GM23338 (cell line): ENCODE results near the gene HGS. TPM values are rescaled to one million over a fixed set of nuclear protein-coding genes. Genes with fewer than 3 reads are reported as not detected.
A peak's percentile ranks its signal among the peaks of the same experiment; 100 is the strongest.

Experiments
- ATAC-seq: fragments of 200-7000 bp; cut with Tn5 transposase; 3 replicates; pipeline ENCODE4 v1.9.1; 2020
- DNase-seq: peaks from one replicate; pipeline ENCODE4 v3.0.0-alpha.2; 2015; ENCODE audit warnings: low spot score
- H2AFZ ChIP-seq: fragments of 200-600 bp; sonication (generic); 2 replicates; pipeline ENCODE4 v1.8.0; 2016; ENCODE audit warnings: antibody characterized with exemption, mild to moderate bottlenecking, moderate library complexity
- H3F3A ChIP-seq: fragments of 200-600 bp; sonication (generic); replicated peaks from 2 replicates; pipeline ENCODE4 v1.8.0; 2017; ENCODE audit warnings: antibody characterized with exemption, mixed run types, low read depth
- H3K27ac ChIP-seq: fragments of 200-600 bp; sonication (generic); 2 replicates; pipeline ENCODE4 v1.6.1; 2016; ENCODE audit warnings: low read depth
- H3K27me3 ChIP-seq: fragments of 200-600 bp; sonication (generic); 2 replicates; pipeline ENCODE4 v1.8.0; 2016; ENCODE audit warnings: mild to moderate bottlenecking, mixed run types, moderate library complexity; ENCODE audit not compliant: insufficient read depth
- H3K36me3 ChIP-seq: fragments of 200-600 bp; sonication (generic); 2 replicates; pipeline ENCODE4 v1.8.0; 2016; ENCODE audit warnings: mild to moderate bottlenecking; ENCODE audit not compliant: insufficient read depth
- H3K4me1 ChIP-seq: fragments of 200-600 bp; sonication (generic); 2 replicates; pipeline ENCODE4 v1.8.0; 2016; ENCODE audit warnings: mild to moderate bottlenecking, moderate library complexity; ENCODE audit not compliant: insufficient read depth
- H3K4me2 ChIP-seq: fragments of 200-600 bp; sonication (generic); 2 replicates; pipeline ENCODE4 v1.7.1; 2017; ENCODE audit warnings: mixed run types
- H3K4me3 ChIP-seq: fragments of 200-600 bp; sonication (generic); 2 replicates; pipeline ENCODE4 v1.6.1; 2016; ENCODE audit warnings: mixed run types
- H3K79me2 ChIP-seq: fragments of 200-600 bp; sonication (generic); replicated peaks from 2 replicates; pipeline ENCODE4 v1.8.0; 2017; ENCODE audit warnings: mild to moderate bottlenecking; ENCODE audit not compliant: insufficient read depth
- H3K9me2 ChIP-seq: fragments of 200-600 bp; sonication (generic); 2 replicates; pipeline ENCODE4 v1.8.0; 2017; ENCODE audit not compliant: insufficient read depth
- H4K20me1 ChIP-seq: fragments of 200-600 bp; sonication (generic); replicated peaks from 2 replicates; pipeline ENCODE4 v1.8.0; 2017; ENCODE audit warnings: mild to moderate bottlenecking; ENCODE audit not compliant: insufficient read depth
- H3K27ac Mint-ChIP-seq: 2 replicates; pipeline ENCODE4 v1.8.0; 2020; ENCODE audit warnings: inconsistent platforms, mild to moderate bottlenecking, moderate library complexity, mixed read lengths
- H3K27me3 Mint-ChIP-seq: 3 replicates; pipeline ENCODE4 v1.8.0; 2022; ENCODE audit warnings: low read depth, mild to moderate bottlenecking, moderate library complexity, mixed read lengths, inconsistent platforms; ENCODE audit not compliant: insufficient read depth, poor library complexity
- H3K36me3 Mint-ChIP-seq: 3 replicates; pipeline ENCODE4 v1.8.0; 2021; ENCODE audit warnings: low read depth, mild to moderate bottlenecking, inconsistent platforms, moderate library complexity, mixed read lengths
- H3K4me1 Mint-ChIP-seq: 3 replicates; pipeline ENCODE4 v1.8.0; 2020; ENCODE audit warnings: mild to moderate bottlenecking, inconsistent platforms, mixed read lengths
- H3K4me3 Mint-ChIP-seq: 3 replicates; pipeline ENCODE4 v1.8.0; 2021; ENCODE audit warnings: moderate library complexity, mild to moderate bottlenecking, inconsistent platforms, mixed read lengths
- H3K9me3 Mint-ChIP-seq: 3 replicates; pipeline ENCODE4 v1.8.0; 2020; ENCODE audit warnings: moderate library complexity, mild to moderate bottlenecking, inconsistent platforms, mixed read lengths
- CREB1 ChIP-seq: fragments of 250-450 bp; sonication (Bioruptor Pico); IDR thresholded peaks from 2 replicates; pipeline ENCODE4 v1.5.0; 2020; ENCODE audit warnings: low read depth, mild to moderate bottlenecking, moderate library complexity
- EZH2phosphoT487 ChIP-seq: fragments of 200-600 bp; sonication (generic); IDR thresholded peaks from one replicate; pipeline ENCODE4 v1.8.1; 2018; ENCODE audit warnings: antibody characterized with exemption; ENCODE audit not compliant: unreplicated experiment
- JUNB ChIP-seq: IDR thresholded peaks from one replicate; pipeline ENCODE4 v1.6.1; 2016; ENCODE audit warnings: antibody characterized with exemption; ENCODE audit not compliant: unreplicated experiment
- NANOG ChIP-seq: IDR thresholded peaks from 2 replicates; pipeline ENCODE4 v1.6.1; 2016; ENCODE audit warnings: antibody characterized with exemption, borderline replicate concordance
- POLR2AphosphoS5 ChIP-seq: IDR thresholded peaks from 2 replicates; pipeline ENCODE4 v1.6.1; 2016; ENCODE audit warnings: antibody characterized with exemption, low read depth
- STAT1 ChIP-seq: IDR thresholded peaks from one replicate; pipeline ENCODE4 v1.6.1; 2016; ENCODE audit warnings: antibody characterized with exemption; ENCODE audit not compliant: unreplicated experiment
- ZNF114 ChIP-seq: fragments of 250-450 bp; sonication (Bioruptor Pico); IDR thresholded peaks from 2 replicates; pipeline ENCODE4 v1.5.0; 2020; ENCODE audit warnings: mild to moderate bottlenecking, moderate library complexity
- ZNF331 ChIP-seq: fragments of 250-450 bp; sonication (Bioruptor Pico); IDR thresholded peaks from 2 replicates; pipeline ENCODE4 v1.5.0; 2020; ENCODE audit warnings: low read depth, mild to moderate bottlenecking, moderate library complexity
- polyA plus RNA-seq: library from polyadenylated mRNA; unstranded; fragments of >200 nt; fragmentation: Nextera tagmentation; extraction: Ambion mirVana; gene quantifications from 2 replicates; pipeline ENCODE4 v1.2.1, GENCODE V29; 2016
- total RNA-seq: library from RNA; depleted of rRNA; stranded (reverse); fragments of >200 nt; shearing (Covaris generic); gene quantifications from 2 replicates; pipeline ENCODE4 v1.2.3, GENCODE V29; 2014
- TF ChIP-seq, protein P1 (sequence below), 2 experiments: fragments of 200-600 bp in 1 of 2; sonication (generic) in 1 of 2; conservative IDR thresholded peaks; 2 replicates each; pipeline versions ENCODE4 v1.5.1 to v1.6.1; 2016 to 2017; ENCODE audit warnings: antibody characterized with exemption in 2 of 2, low read depth in 2 of 2, mild to moderate bottlenecking in 2 of 2, moderate library complexity in 1 of 2
- TF ChIP-seq, protein P2 (sequence below): IDR thresholded peaks from one replicate; pipeline ENCODE4 v1.6.1; 2018; ENCODE audit warnings: antibody characterized with exemption; ENCODE audit not compliant: unreplicated experiment
- TF ChIP-seq, protein P3 (sequence below): IDR thresholded peaks from 2 replicates; pipeline ENCODE4 v1.6.1; 2016; ENCODE audit warnings: antibody characterized with exemption

HGS gene
- total and polyA plus RNA-seq, 2 experiments from 2014 or later: 59.0 to 90.2 TPM

DNA sequence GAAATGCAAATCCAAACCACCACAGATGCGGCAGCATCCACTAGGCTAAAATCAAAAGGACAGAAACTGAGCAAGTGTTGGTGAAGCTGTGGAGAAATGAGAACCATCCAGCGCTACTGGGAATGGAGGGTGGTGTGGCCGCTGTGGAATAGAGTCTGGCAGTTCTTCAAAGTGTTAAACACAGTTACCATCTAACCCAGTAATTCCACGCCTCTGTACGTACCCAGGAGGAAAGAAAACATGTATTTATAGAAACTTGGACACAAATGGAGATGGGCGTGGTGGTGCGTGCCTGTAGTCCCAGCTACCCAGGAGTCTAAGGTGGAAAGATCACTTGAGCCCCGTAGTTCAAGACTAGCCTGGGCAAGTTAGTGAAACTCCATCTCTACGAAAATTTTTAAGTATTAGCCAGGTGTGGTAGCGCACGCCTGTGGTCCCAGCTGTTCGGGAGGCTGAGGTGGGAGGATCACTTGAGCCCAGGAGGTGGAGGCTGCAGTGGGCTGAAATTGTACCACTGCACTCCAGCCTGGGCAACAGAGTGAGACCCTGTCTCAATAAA lies 39.9 kb downstream of the HGS start:
- ATAC-seq (no peak), DNase-seq (no peak)
- peaks cover 5% of the 10 kb centered on the region; the same call in 2 of the 3 replicates for H3K36me3 Mint-ChIP-seq
- H2AFZ ChIP-seq: no peak overlapping the region
- no peaks in the 10 kb centered on the region for H3K27me3 ChIP-seq
- no peaks in the 10 kb centered on the region; the same call in 2 of the 3 replicates for H3K9me3 Mint-ChIP-seq
- H3K4me2 ChIP-seq: no peak overlapping the region
- peaks cover 6% of the 10 kb centered on the region; the same call in 1 of the 2 replicates for H3K4me1 ChIP-seq
- peaks cover 17% of the 10 kb centered on the region; the same call in 1 of the 2 replicates for H3F3A ChIP-seq
- H3K36me3 ChIP-seq: no peaks in the 10 kb centered on the region
- no peak overlapping the region for H3K4me3 Mint-ChIP-seq
- H3K79me2 ChIP-seq: no peaks in the 10 kb centered on the region
- peaks cover 17% of the 10 kb centered on the region for H3K4me1 Mint-ChIP-seq
- H3K27ac ChIP-seq: no peak overlapping the region
- H3K27me3 Mint-ChIP-seq: peaks cover 16% of the 10 kb centered on the region
- no peaks in the 10 kb centered on the region for H3K9me2 ChIP-seq
- H3K4me3 ChIP-seq: no peak overlapping the region
- H4K20me1 ChIP-seq: no peaks in the 10 kb centered on the region
- peak overlapping the region; percentile 59; the same call in 1 of the 2 replicates for H3K27ac Mint-ChIP-seq
- TF ChIP-seq, protein P1, sequence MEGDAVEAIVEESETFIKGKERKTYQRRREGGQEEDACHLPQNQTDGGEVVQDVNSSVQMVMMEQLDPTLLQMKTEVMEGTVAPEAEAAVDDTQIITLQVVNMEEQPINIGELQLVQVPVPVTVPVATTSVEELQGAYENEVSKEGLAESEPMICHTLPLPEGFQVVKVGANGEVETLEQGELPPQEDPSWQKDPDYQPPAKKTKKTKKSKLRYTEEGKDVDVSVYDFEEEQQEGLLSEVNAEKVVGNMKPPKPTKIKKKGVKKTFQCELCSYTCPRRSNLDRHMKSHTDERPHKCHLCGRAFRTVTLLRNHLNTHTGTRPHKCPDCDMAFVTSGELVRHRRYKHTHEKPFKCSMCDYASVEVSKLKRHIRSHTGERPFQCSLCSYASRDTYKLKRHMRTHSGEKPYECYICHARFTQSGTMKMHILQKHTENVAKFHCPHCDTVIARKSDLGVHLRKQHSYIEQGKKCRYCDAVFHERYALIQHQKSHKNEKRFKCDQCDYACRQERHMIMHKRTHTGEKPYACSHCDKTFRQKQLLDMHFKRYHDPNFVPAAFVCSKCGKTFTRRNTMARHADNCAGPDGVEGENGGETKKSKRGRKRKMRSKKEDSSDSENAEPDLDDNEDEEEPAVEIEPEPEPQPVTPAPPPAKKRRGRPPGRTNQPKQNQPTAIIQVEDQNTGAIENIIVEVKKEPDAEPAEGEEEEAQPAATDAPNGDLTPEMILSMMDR (conservative IDR thresholded peaks at IDR 0.05; ENCODE audit: low read depth in 2 of 2): no peak
- TF ChIP-seq ZNF114 (CRISPR knock-in tag) (no peak), POLR2AphosphoS5 (no peak), ZNF331 (no peak), JUNB (no peak), NANOG (no peak), STAT1 (no peak), EZH2phosphoT487 (no peak), CREB1 (no peak)
- TF ChIP-seq, protein P2, sequence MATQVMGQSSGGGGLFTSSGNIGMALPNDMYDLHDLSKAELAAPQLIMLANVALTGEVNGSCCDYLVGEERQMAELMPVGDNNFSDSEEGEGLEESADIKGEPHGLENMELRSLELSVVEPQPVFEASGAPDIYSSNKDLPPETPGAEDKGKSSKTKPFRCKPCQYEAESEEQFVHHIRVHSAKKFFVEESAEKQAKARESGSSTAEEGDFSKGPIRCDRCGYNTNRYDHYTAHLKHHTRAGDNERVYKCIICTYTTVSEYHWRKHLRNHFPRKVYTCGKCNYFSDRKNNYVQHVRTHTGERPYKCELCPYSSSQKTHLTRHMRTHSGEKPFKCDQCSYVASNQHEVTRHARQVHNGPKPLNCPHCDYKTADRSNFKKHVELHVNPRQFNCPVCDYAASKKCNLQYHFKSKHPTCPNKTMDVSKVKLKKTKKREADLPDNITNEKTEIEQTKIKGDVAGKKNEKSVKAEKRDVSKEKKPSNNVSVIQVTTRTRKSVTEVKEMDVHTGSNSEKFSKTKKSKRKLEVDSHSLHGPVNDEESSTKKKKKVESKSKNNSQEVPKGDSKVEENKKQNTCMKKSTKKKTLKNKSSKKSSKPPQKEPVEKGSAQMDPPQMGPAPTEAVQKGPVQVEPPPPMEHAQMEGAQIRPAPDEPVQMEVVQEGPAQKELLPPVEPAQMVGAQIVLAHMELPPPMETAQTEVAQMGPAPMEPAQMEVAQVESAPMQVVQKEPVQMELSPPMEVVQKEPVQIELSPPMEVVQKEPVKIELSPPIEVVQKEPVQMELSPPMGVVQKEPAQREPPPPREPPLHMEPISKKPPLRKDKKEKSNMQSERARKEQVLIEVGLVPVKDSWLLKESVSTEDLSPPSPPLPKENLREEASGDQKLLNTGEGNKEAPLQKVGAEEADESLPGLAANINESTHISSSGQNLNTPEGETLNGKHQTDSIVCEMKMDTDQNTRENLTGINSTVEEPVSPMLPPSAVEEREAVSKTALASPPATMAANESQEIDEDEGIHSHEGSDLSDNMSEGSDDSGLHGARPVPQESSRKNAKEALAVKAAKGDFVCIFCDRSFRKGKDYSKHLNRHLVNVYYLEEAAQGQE: no peak
- TF ChIP-seq, protein P3, sequence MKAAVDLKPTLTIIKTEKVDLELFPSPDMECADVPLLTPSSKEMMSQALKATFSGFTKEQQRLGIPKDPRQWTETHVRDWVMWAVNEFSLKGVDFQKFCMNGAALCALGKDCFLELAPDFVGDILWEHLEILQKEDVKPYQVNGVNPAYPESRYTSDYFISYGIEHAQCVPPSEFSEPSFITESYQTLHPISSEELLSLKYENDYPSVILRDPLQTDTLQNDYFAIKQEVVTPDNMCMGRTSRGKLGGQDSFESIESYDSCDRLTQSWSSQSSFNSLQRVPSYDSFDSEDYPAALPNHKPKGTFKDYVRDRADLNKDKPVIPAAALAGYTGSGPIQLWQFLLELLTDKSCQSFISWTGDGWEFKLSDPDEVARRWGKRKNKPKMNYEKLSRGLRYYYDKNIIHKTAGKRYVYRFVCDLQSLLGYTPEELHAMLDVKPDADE: no peak
